Neural progenitor cell (in vitro differentiated cells): ENCODE measurements around the gene LBH.

Experiments
- CTCF ChIP-seq: fragments of 200-600 bp; sonication (generic); IDR thresholded peaks from 2 replicates; pipeline ENCODE4 v1.5.1; 2017; ENCODE audit warnings: antibody characterized with exemption, mild to moderate bottlenecking
- EZH2phosphoT487 ChIP-seq: fragments of 200-600 bp; sonication (generic); IDR thresholded peaks from 2 replicates; pipeline ENCODE4 v1.6.1; 2017; ENCODE audit warnings: antibody characterized with exemption

GRCh38 chr2:30264274-30264673, 32.9 kb downstream of the LBH start:
- TF ChIP-seq CTCF (no peak), EZH2phosphoT487 (no peak)
